ENCODE data around the gene PDE4D.

DNA sequence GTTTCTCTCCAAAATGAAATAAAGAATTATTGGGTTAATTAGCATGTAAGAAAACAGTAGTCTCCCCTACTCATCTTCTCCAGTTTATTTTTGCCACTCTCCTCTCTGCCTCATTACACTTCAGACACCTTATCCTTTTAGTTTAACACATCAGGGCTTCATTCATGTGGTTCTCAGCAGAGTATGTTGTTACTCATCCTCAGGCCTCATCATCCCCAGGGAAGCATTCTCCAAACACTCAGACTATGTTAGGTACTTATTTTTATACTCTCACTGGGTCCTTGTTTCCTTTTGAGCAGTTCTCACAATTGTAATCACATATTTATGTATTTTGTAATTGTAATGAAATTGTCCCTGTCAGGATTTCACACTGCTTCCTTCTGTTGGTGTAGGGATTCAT, 470.5 kb downstream of the PDE4D start:
- TF ChIP-seq POLR2AphosphoS5 (IDR thresholded peaks at IDR 0.05) (no peak), POLR2A (IDR thresholded peaks at IDR 0.05) (no peak)
- TF ChIP-seq, protein P1, sequence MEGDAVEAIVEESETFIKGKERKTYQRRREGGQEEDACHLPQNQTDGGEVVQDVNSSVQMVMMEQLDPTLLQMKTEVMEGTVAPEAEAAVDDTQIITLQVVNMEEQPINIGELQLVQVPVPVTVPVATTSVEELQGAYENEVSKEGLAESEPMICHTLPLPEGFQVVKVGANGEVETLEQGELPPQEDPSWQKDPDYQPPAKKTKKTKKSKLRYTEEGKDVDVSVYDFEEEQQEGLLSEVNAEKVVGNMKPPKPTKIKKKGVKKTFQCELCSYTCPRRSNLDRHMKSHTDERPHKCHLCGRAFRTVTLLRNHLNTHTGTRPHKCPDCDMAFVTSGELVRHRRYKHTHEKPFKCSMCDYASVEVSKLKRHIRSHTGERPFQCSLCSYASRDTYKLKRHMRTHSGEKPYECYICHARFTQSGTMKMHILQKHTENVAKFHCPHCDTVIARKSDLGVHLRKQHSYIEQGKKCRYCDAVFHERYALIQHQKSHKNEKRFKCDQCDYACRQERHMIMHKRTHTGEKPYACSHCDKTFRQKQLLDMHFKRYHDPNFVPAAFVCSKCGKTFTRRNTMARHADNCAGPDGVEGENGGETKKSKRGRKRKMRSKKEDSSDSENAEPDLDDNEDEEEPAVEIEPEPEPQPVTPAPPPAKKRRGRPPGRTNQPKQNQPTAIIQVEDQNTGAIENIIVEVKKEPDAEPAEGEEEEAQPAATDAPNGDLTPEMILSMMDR (IDR thresholded peaks at IDR 0.05) = no peak
